HepG2 (cell line): Measurements from ENCODE around the gene RFX2.

Experiments
- DMAP1 ChIP-seq: IDR thresholded peaks from 2 replicates; pipeline ENCODE4 v1.6.1; 2016
- EP300 ChIP-seq, 3 experiments: sonication (generic) in 1 of 3; formaldehyde crosslinking in 1 of 3; IDR thresholded peaks; 2 replicates each; pipeline versions ENCODE4 v1.5.1 to v1.6.1; 2011 to 2020; ENCODE audit warnings: low read depth in 2 of 3, low read length in 2 of 3, borderline replicate concordance in 1 of 3, improper control_type of control experiment in 1 of 3, mild to moderate bottlenecking in 1 of 3, missing genetic modification reagents in 1 of 3, moderate library complexity in 1 of 3
- GABPA ChIP-seq, 2 experiments: IDR thresholded peaks; 2 replicates each; pipeline ENCODE4 v1.6.1; 2011 to 2016; ENCODE audit warnings: low read depth in 2 of 2, low read length in 1 of 2, missing biosample characterization in 1 of 2, missing genetic modification characterization in 1 of 2
- HMG20B ChIP-seq: conservative IDR thresholded peaks from 2 replicates; pipeline ENCODE4 v1.6.1; 2016; ENCODE audit warnings: missing genetic modification reagents, missing compliant biosample characterization
- POLR2A ChIP-seq, 2 experiments: IDR thresholded peaks; 2 replicates each; pipeline ENCODE4 v1.6.1; 2011; ENCODE audit warnings: low read depth in 2 of 2, low read length in 2 of 2, mild to moderate bottlenecking in 1 of 2, moderate library complexity in 1 of 2; ENCODE audit not compliant: insufficient read depth in 1 of 2
- TCF7 ChIP-seq: sonication (generic); IDR thresholded peaks from 2 replicates; pipeline ENCODE4 v1.6.1; 2016; ENCODE audit warnings: antibody characterized with exemption, low read depth
- TF ChIP-seq, protein P1 (sequence below): sonication (generic); formaldehyde crosslinking; IDR thresholded peaks from 2 replicates; pipeline ENCODE4 v1.4.0; 2020; ENCODE audit warnings: missing genetic modification reagents
- TF ChIP-seq, protein P2 (sequence below): sonication (generic); formaldehyde crosslinking; IDR thresholded peaks from 2 replicates; pipeline ENCODE4 v1.4.0; 2020; ENCODE audit warnings: missing genetic modification reagents
- TF ChIP-seq, protein P3 (sequence below): sonication (generic); formaldehyde crosslinking; IDR thresholded peaks from 2 replicates; pipeline ENCODE4 v1.5.0; 2020; ENCODE audit warnings: mild to moderate bottlenecking, missing genetic modification reagents, moderate library complexity
- TF ChIP-seq, protein P4 (sequence below): sonication (generic); formaldehyde crosslinking; IDR thresholded peaks from 2 replicates; pipeline ENCODE4 v1.9.0; 2022; ENCODE audit warnings: missing genetic modification reagents, mild to moderate bottlenecking, borderline replicate concordance

DNA sequence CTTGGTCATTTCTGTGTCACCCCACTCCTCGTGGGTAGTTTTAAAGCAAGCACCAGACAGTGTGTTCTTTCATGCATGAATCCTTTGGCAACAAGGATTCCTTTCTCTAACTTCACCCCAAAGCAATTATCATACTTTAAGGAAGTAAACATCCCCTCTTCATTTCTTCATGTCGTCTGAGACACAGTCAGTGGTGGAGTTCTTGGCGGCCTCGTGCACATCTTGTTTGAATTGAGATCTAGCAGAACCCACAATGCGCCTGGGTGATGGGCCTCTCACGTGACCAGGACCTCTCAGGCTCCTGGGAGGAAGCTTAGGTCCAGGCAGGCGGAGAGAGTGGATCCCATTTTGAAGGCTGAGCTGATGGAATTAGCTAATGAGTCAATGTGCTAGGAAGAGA is 27.8 kb upstream of the RFX2 start:
- TF ChIP-seq, protein P1, sequence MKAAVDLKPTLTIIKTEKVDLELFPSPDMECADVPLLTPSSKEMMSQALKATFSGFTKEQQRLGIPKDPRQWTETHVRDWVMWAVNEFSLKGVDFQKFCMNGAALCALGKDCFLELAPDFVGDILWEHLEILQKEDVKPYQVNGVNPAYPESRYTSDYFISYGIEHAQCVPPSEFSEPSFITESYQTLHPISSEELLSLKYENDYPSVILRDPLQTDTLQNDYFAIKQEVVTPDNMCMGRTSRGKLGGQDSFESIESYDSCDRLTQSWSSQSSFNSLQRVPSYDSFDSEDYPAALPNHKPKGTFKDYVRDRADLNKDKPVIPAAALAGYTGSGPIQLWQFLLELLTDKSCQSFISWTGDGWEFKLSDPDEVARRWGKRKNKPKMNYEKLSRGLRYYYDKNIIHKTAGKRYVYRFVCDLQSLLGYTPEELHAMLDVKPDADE (CRISPR knock-in tag) = no peak
- TF ChIP-seq GABPA (IDR thresholded peaks at IDR 0.05; ENCODE audit: low read depth, low read length) = no peak
- no peak for TF ChIP-seq GABPA (CRISPR knock-in tag; IDR thresholded peaks at IDR 0.05; ENCODE audit: low read depth)
- TF ChIP-seq HMG20B (CRISPR knock-in tag) = no peak
- no peak for TF ChIP-seq TCF7
- no peak for TF ChIP-seq DMAP1
- TF ChIP-seq POLR2A (IDR thresholded peaks at IDR 0.05; ENCODE audit: insufficient read depth in 1 of 2, low read depth in 2 of 2, low read length in 2 of 2) = no peak
- TF ChIP-seq, protein P2, sequence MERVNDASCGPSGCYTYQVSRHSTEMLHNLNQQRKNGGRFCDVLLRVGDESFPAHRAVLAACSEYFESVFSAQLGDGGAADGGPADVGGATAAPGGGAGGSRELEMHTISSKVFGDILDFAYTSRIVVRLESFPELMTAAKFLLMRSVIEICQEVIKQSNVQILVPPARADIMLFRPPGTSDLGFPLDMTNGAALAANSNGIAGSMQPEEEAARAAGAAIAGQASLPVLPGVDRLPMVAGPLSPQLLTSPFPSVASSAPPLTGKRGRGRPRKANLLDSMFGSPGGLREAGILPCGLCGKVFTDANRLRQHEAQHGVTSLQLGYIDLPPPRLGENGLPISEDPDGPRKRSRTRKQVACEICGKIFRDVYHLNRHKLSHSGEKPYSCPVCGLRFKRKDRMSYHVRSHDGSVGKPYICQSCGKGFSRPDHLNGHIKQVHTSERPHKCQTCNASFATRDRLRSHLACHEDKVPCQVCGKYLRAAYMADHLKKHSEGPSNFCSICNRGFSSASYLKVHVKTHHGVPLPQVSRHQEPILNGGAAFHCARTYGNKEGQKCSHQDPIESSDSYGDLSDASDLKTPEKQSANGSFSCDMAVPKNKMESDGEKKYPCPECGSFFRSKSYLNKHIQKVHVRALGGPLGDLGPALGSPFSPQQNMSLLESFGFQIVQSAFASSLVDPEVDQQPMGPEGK (CRISPR knock-in tag) = no peak
- TF ChIP-seq, protein P3, sequence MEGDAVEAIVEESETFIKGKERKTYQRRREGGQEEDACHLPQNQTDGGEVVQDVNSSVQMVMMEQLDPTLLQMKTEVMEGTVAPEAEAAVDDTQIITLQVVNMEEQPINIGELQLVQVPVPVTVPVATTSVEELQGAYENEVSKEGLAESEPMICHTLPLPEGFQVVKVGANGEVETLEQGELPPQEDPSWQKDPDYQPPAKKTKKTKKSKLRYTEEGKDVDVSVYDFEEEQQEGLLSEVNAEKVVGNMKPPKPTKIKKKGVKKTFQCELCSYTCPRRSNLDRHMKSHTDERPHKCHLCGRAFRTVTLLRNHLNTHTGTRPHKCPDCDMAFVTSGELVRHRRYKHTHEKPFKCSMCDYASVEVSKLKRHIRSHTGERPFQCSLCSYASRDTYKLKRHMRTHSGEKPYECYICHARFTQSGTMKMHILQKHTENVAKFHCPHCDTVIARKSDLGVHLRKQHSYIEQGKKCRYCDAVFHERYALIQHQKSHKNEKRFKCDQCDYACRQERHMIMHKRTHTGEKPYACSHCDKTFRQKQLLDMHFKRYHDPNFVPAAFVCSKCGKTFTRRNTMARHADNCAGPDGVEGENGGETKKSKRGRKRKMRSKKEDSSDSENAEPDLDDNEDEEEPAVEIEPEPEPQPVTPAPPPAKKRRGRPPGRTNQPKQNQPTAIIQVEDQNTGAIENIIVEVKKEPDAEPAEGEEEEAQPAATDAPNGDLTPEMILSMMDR (CRISPR knock-in tag) = no peak
- no peak for TF ChIP-seq EP300 (IDR thresholded peaks at IDR 0.05; ENCODE audit: low read depth in 2 of 2, low read length in 2 of 2)
- TF ChIP-seq EP300 (CRISPR knock-in tag; IDR thresholded peaks at IDR 0.05; ENCODE audit: borderline replicate concordance) = no peak
- TF ChIP-seq, protein P4, sequence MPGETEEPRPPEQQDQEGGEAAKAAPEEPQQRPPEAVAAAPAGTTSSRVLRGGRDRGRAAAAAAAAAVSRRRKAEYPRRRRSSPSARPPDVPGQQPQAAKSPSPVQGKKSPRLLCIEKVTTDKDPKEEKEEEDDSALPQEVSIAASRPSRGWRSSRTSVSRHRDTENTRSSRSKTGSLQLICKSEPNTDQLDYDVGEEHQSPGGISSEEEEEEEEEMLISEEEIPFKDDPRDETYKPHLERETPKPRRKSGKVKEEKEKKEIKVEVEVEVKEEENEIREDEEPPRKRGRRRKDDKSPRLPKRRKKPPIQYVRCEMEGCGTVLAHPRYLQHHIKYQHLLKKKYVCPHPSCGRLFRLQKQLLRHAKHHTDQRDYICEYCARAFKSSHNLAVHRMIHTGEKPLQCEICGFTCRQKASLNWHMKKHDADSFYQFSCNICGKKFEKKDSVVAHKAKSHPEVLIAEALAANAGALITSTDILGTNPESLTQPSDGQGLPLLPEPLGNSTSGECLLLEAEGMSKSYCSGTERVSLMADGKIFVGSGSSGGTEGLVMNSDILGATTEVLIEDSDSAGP (CRISPR knock-in tag) = no peak
